ENCODE results near the gene CISTR.

CISTR gene

GRCh38 chr12:53751336-53752191 lies at the start of gene CISTR:
Gene CISTR, minus strand, starts transcription at chr12:53751979.
- H3K27ac Mint-ChIP-seq: no peak within 1 kb of the TSS
- no peaks in the 10 kb centered on the region for H3K36me3 Mint-ChIP-seq (ENCODE audit: low read depth)
- no peak for TF ChIP-seq CTCF (IDR thresholded peaks at IDR 0.05; ENCODE audit: unreplicated experiment in 3 of 3)
- peak within 1 kb of the TSS in 1 of 3 experiments; percentile 44 for H3K4me3 Mint-ChIP-seq
- H3K4me1 Mint-ChIP-seq: peaks cover 11% of the 10 kb centered on the region
- H3K9me3 Mint-ChIP-seq: no peaks in the 10 kb centered on the region
- H3K27me3 Mint-ChIP-seq (ENCODE audit: low read depth): peaks cover 8% of the 10 kb centered on the region

GRCh38 chr12:53798575-53798974 lies 46.8 kb upstream of the CISTR start:
- TF ChIP-seq CTCF (IDR thresholded peaks at IDR 0.05; ENCODE audit: unreplicated experiment in 3 of 3): no peak
- no peaks in the 10 kb centered on the region for H3K4me1 Mint-ChIP-seq
- H3K27ac Mint-ChIP-seq: no peak overlapping the region
- H3K36me3 Mint-ChIP-seq (ENCODE audit: low read depth): no peaks in the 10 kb centered on the region
- H3K27me3 Mint-ChIP-seq (ENCODE audit: low read depth): peaks cover 77% of the 10 kb centered on the region
- H3K4me3 Mint-ChIP-seq: no peak overlapping the region
- H3K9me3 Mint-ChIP-seq: no peaks in the 10 kb centered on the region

- Mint-ChIP-seq H3K27ac (no peak overlapping the region), H3K9me3 (no peaks in the 10 kb centered on the region), H3K4me3 (no peak overlapping the region), H3K4me1 (no peaks in the 10 kb centered on the region), H3K36me3 (ENCODE audit: low read depth) (no peaks in the 10 kb centered on the region), H3K27me3 (ENCODE audit: low read depth) (peaks cover 51% of the 10 kb centered on the region)
- no peak for TF ChIP-seq CTCF (IDR thresholded peaks at IDR 0.05; ENCODE audit: unreplicated experiment in 3 of 3)
Measured at GRCh38 chr12:53795927-53796326, 44.1 kb upstream of the CISTR start.

GRCh38 chr12:53793221-53793620 lies 41.4 kb upstream of the CISTR start:
- no peak for TF ChIP-seq CTCF (IDR thresholded peaks at IDR 0.05; ENCODE audit: unreplicated experiment in 3 of 3)
- Mint-ChIP-seq H3K9me3 (no peaks in the 10 kb centered on the region), H3K36me3 (ENCODE audit: low read depth) (no peaks in the 10 kb centered on the region), H3K27me3 (ENCODE audit: low read depth) (peaks cover 47% of the 10 kb centered on the region), H3K4me1 (peaks cover 11% of the 10 kb centered on the region), H3K27ac (no peak overlapping the region), H3K4me3 (no peak overlapping the region)

GRCh38 chr12:53791735-53792326 lies 40.1 kb upstream of the CISTR start:
- H3K27me3 Mint-ChIP-seq (ENCODE audit: low read depth): peaks cover 43% of the 10 kb centered on the region
- H3K9me3 Mint-ChIP-seq: no peaks in the 10 kb centered on the region
- H3K36me3 Mint-ChIP-seq (ENCODE audit: low read depth): no peaks in the 10 kb centered on the region
- peaks cover 11% of the 10 kb centered on the region for H3K4me1 Mint-ChIP-seq
- TF ChIP-seq CTCF (IDR thresholded peaks at IDR 0.05; ENCODE audit: unreplicated experiment in 3 of 3): peak; percentile 28 to 48 (median 34)
- no peak overlapping the region for H3K4me3 Mint-ChIP-seq
- H3K27ac Mint-ChIP-seq: no peak overlapping the region

All from nephron (organoid).